GM21717 (cell line): ENCODE results near the gene ATP5MG.
"Not testable (repeated sequence)": the region's sequence is repeated elsewhere in the genome, so short reads cannot be mapped to it uniquely, and the experiment has no call there.

Source experiments
- ATAC-seq: cut with Tn5 transposase; IDR thresholded peaks from one replicate; pipeline ENCODE4 v1.9.1; 2021; ENCODE audit warnings: mild to moderate bottlenecking, moderate library complexity; ENCODE audit not compliant: unreplicated experiment

ATP5MG gene, protein sequence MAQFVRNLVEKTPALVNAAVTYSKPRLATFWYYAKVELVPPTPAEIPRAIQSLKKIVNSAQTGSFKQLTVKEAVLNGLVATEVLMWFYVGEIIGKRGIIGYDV

DNA sequence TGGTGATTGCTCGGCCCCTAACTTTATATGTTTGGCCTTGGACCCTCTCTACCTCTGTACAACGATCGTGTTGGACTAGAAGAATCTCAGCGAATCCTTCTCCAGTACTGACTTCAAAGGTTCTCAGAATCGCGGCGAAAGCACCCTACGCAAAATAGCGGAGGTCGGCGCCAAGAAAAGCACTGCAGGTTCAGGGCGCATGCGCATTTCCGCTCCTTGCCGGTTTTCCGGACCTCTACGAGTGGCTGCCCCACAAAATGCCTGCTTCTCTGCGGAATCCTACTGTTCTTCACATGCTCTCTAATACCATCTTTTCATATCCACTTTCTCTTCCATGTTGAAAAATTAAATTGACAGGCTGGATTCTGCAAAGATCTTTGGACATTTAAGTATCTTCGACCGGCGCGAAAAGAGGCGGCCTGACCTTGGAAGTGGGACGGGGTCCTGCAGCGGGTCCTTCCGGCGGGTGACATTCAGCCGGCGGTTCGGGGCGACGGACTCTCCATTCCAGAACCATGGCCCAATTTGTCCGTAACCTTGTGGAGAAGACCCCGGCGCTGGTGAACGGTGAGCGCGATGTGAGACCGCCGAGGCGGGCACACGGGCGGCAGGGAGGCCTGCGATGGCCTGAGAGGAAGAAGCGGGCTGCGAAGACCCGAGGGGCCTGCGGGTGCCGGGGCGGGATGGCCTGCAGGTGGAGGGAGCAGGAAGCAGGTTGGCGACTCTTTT is at the start of gene ATP5MG:
Gene ATP5MG (plus strand): TSS at position 456 of the 729 bp plus-strand sequence. CDS start 60 bp downstream, at position 516.
- peak; percentile 57 for ATAC-seq

DNA sequence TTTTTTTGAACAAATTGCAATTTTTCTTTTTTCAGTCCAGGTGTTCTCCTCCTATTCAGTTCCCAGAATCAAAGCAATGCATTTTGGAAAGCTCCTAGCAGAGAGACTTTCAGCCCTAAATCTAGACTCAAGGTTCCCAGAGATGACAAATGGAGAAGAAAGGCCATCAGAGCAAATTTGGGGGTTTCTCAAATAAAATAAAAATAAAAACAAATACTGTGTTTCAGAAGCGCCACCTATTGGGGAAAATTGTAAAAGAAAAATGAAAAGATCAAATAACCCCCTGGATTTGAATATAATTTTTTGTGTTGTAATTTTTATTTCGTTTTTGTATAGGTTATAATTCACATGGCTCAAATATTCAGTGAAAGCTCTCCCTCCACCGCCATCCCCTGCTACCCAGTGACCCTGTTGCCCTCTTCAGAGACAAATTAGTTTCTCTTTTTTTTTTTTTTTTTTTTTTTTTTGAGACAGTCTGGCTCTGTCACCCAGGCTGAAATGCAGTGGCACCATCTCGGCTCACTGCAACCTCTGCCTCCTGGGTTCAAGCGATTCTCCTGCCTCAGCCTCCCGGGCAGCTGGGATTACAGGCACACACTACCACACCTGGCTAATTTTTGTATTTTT is 48.2 kb upstream of the ATP5MG start:
- ATAC-seq: no peak

DNA sequence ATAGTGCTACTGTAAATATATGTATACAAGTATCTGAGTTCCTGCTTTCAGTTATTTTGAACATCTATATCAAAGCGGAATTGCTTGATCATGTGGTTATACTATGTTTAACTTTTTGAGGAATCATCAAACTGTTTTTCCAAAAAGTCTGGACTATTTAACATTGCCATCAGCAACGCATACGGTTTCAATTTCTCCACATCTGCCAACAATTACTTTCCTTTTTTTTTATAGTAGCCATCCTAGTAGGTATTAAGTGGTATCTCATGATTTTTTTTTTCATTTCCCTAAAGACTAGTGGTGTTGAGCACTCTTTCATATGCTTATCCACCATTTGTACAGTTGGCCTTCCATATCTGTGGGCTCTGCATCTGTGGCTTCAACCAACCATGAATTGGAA is 43.3 kb upstream of the ATP5MG start:
- no peak for ATAC-seq

DNA sequence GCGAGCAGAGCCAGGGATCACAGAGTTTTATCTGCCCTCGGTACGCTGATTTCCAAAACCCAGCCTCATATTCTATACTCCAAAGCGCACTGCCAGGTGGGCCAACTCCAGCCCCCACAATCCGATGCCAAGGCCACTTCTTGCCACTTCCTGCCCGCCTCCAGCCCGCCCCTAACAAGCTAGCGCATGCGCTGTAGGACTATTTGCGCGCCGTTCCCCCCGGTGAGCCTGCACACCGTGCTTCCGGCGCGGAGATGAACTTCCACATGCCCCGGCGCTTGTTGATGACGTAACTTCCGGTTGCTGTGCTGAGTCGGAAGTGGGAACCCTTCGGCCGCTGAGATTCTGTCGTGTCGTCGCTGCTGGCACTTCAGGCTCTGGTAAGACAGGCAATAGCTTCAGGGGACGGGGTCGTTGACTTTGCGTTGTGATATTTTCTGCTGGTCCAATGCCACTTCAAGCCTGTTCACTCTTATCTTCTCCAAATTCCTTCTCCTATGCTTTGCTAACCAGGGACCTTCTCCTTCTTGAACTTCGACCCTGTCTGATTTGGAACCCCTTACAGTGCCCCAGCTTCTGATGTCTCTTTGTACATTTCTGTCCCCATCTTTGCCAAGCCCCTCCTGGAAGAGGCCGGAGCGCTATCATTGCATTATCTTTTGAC is 42.0 kb upstream of the ATP5MG start, which contains the start of gene UBE4A:
Gene UBE4A (plus strand): TSS at position 306 of the 664 bp plus-strand sequence. CDS start 5,481 bp downstream, outside the sequence.
- ATAC-seq: peak; percentile 86

DNA sequence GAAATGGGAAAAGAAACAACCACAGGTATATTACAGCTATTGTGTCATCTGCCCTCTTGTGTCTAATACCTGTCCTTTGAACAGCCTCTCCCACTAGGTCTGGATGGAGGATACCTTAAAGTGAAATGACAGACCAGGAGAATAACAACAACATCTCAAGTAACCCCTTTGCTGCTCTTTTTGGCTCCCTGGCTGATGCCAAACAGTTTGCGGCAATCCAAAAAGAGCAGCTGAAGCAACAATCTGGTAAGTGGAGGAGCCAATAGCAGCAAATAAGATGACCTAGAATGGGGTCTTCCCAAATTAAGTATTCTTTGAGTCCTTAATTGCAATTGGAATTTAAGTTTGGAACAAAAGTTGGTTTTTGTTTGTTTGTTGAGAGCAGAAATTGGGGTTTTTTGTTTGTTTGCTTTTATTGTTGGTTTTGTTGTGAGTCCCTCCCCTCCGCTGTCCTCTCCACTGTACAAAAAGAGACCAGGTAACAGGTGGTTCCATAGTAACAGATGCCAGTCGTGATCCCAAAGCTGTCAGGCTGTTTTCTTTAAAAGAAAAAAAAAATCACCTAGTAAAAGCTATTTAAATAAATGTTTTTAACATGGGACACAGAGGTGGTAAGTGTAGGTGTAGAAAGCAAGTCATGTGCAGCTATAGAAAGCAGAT is 36.3 kb upstream of the ATP5MG start:
- ATAC-seq: no peak

DNA sequence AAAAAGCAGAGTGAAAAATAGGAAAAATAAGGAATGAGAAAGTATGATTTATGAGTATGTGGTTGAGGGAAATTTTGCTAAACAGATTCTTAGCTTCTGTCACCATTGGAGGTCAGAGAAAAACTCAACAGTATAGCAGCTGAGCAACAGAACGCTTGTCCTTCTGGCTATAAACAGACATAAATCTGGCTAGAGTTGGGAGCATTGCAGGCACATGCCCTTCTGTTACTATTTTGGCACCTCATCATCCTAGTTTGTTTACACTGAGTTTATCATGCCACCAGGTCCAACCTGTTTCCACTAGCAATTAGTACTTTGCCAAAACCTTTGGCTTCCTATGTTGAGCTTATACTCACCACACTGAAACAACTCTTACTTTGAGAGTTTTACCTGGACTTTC is 35.1 kb upstream of the ATP5MG start:
- no peak for ATAC-seq

DNA sequence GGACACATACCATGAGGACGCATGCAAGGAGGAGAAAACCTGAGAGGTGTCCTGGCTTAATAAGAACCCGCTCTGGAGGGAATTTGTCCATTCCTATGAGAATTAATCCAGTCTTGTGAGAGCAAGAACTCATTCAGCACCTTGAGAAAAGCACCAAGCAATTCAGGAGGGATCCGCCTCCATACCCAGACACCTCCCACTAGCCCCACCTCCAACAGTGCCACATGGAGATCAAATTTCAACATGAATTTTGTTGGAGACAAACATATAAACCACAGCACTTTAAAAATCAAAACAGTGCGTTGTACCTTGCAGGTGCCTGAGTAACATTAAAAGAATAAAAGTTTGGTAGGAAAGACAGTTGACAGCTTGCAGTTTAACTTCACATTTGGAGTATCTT is 30.6 kb upstream of the ATP5MG start:
- no peak for ATAC-seq

DNA sequence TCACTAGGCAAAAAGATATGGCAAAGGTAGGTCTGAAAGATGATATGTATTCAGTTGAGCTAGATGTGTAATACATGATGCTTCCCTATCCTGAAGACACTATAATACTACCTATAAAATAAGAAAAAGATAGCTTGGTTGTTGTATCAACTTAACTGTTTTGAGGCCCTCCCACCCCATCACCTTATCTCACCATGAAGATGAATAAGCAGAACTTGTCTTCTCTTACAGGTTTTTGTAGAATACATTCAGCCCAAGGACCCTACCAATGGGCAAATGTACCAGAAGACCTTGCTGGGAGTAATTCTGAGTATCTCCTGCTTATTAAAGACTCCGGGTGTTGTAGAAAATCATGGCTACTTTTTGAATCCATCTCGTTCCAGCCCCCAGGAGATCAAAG is 28.1 kb upstream of the ATP5MG start:
- ATAC-seq: no peak

DNA sequence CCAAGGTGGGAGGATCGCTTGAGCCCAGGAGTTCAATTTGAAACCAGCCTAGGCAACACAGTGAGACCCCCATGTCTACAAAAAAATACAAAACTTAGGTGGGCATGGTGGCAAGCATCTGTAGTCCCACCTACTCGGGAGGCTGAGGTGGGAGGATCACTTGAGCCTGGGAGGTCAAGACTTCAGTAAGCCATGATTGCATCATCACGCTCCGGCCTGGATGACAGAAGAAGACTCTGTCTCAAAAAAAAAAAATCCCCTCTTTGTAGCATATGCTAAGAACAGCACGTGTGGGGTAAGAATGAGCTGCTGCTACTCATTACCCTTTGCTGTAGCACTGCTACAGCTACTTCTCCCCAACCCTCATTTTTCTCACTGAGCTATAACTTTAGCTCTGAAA is 27.5 kb upstream of the ATP5MG start:
- ATAC-seq: no peak

DNA sequence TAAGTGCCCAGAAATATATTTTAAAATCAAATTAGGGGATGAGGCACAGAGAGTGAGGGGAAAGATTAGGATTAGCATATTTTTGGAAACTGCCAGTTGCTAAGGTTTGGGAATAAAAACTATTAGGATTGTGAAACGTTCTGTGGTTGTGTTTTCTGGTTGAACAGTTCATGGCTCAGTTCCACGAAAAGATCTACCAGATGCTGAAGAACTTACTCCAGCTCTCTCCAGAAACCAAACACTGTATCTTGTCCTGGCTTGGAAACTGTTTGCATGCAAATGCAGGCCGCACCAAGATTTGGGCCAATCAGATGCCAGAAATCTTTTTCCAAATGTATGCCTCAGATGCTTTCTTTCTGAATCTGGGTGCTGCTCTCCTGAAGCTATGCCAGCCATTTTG is 26.7 kb upstream of the ATP5MG start:
- ATAC-seq: no peak

DNA sequence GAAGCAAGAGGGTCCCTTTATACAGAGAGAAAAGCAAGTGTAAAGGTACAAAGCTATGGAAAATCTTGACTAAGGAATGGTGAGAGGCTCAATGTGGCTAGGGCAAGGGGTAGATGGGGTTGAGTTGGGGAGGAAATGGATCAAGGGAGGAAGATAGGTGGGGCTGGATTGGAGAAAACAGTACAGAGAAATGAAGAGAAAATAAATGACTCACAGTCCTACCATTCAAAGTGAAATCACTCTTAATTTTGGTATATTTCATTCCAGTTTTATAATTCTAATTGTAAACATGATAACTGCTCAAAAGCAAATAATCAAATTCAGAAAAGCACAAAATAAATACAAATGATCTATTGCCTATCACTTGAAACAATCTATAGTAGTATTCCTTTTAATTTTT is 25.4 kb upstream of the ATP5MG start:
- no peak for ATAC-seq

DNA sequence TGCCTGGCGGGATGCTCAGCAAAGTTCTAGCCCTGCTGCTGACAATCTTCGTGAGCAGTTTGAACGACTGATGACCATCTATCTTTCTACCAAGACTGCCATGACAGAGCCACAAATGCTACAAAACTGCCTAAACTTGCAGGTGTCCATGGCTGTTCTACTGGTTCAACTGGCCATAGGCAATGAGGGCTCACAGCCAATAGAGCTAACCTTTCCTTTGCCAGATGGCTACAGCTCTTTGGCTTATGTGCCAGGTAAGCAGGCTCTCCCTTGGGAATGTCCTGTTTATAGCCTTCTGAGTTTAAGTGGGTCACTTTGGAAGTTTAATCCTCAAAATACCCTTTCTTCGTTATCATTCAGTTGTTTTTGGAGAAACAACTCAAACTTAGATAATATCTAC is 21.9 kb upstream of the ATP5MG start:
- ATAC-seq: no peak

DNA sequence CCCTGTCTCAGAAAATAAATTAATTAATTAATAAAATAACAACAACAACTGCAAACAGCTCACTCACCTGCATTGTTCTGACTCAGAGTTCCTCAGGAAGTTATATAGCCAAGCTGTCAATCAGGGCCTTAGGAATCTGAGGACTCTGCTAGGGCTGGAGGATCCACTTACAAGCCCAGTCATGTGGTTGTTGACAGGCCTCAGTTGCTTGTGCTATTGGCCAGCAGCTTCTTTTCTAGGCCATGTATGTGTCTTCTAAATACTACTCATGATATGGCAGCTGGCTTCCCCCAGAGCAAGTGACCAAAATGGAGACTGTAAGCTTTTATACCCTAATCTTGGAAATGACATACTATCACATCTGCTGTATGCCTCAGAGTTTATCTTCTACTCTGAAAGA is 20.8 kb upstream of the ATP5MG start:
- ATAC-seq: no peak

DNA sequence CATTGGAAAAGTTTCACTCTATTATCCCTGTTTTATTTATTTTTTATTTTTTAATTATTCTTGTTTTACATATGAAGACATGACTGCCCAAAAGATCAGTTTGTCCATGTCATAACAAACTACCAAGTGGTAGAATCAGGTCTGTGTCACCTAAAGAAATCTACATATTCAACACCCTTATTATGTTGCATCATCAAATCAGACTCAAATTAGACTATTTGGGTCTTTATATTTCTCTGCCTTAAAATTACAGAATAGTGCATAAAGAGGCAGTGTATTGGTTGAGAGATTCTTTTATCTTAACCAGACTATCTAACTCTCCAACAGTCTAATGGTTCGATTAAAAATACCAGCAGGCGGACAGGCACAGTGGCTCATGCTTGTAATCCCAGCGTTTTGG is 18.5 kb upstream of the ATP5MG start:
- ATAC-seq: no peak

DNA sequence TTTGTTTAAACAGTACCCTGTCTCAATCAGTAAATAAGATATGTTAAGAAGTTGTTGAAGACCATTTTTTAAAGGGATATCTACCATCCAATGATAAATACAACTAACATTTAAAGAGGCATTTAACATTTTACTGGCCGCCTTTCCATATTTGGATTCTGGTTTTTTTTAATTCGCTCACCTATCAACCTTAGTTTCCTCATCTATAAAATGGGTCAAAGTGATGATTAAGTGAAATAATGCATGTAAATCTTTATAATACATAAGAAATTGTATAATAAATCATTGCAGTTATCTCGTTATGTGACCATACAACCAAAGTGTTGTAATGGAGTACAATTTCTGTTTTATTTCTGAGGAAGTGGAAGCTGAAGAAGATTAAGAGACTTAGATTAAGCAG is 17.7 kb upstream of the ATP5MG start:
- no peak for ATAC-seq

DNA sequence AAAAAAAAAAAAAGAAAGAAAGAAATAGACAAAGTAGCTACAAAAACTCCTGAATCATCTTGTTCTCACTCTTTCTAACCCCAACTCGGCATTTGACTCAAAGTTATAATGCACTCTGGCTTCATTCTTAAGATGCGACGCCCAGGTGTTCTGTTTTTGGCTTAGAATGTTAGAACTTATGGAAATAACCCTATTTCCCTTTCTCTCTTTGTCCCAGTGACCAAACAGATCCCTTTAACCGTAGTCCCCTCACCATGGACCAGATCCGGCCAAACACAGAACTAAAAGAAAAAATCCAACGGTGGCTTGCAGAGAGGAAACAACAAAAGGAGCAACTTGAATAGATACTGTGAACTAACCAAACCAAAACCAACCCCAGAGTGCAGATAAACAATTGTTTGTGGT is 5.3 kb upstream of the ATP5MG start:
- no peak for ATAC-seq

DNA sequence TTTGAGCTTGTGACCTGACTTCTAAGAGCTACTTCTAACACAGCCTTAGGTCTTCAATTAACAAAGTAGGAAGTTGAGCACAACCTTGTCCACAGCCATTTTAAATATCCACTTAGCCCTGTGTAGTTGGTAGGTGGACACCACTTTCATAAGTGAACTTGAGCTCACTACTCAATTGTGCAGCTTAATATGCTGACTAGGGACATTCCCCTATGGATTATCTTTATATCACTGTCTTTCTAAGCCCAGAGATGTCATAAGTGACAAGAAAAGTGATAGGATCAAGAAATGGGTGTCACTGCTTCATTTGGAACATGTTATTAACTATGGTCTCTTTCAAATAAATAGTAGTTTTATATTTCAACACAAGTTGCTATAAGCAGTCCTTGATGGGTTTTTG is 4.0 kb upstream of the ATP5MG start:
- ATAC-seq: no peak

DNA sequence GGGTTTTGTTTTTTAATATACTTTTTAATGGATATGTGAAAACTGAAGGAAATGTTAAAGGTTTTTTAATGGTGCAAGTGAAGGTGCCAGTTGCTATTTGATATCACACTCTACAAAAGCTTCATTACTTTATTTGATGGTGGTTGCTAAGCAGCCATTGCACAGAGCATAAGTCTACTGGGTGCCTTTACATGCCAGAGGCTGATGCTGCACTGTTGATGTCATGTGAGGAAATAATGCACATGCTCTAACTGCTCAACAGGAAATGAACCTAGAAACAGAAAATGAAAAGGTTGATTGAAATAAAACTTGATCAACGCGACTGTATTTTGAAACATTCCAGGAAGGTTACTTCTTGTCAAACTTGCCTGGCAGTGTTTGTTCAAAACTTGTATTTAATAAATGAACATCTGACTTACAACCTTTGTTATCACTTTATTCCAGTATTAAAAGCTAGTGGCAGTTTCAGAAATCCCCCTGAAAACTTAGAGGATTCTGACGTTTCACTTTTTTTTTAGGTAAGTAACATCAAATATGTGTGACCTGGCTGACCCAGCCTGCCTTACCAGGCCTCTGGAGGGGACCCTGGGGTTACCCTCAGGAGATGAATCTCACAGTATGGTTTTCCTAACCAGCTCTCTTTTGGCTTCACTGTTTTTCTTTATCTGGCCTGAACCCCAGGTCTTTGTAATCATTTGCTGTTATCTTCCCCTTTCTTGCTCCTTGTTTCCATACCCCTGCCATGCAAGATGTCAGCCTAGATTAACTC is 2.4 kb upstream of the ATP5MG start:
- ATAC-seq: no peak

DNA sequence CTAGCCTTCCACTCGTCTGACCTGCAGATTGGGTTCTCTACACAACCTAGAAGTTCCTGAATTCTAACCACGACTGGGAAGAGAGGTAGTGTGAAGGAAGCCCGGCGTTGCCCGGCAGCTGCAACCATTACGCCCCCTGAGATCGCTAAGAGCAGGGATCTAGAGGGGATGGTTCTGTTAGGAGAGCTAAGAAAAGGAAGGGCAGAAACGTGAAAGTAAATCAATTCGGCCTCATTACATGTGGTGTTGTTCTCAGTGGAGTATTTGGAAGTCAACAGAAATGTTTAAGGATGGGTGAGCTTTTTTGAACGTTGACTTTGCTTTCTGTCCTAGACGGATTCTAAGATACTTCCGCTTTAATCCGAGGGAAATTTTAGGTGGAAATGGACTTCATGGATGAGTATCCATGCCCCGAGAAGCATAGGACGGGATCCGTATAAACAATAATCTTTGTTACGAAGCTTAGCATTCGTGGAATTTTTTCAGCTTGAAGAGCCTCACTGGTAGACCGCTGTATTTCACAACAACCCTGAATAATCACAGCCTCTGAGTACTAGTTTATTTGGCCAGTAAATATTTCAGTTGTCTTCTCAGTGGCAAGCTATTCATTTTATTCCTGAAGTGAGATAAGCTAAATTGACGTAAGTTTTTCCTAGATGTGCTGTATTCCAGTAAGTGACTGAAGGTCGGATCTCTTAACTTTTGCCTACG is 629 bp downstream of the ATP5MG start:
- ATAC-seq: no peak

DNA sequence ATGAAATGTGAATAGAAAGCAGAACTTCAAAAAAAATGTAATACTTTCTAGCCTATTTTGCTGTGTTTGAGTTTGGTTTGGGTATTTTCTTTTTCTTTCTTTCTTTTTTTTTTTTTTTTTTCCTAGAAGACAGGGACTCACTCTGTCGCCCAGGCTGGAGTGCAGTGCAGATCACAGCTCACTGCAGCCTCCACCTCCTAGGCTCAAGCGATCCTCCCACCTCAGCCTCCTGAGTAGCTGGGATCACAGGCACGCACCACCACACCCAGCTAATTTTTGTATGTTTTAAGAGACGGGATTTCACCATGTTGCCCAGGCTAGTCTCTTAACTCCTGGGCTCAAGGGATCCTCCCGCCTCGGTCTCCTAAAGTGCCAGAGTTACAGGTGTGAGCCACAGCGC is 1.2 kb downstream of the ATP5MG start:
- ATAC-seq: not testable (repeated sequence)
